Small intestine (tissue), 7 donors: ENCODE data around the gene ELAVL2. TPM values are rescaled to one million over a fixed set of nuclear protein-coding genes. Genes with fewer than 3 reads are reported as not detected.

Experiments used
- DNase-seq, 2 donors: peaks; one replicate each; pipeline versions ENCODE4 v3.0.0 to v3.0.0-alpha.2; 2013
- FAIRE-seq: peaks from 2 replicates; lab custom pipeline; 2012; peaks lifted over from hg19 to GRCh38; lab: Jason Lieb, UNC
- H3K27ac ChIP-seq, 3 donors: one replicate each; pipeline ENCODE4 v1.5.1; 2013; ENCODE audit warnings: low read length in 2 of 3, mild to moderate bottlenecking in 2 of 3, control low read depth in 1 of 3, inconsistent platforms in 1 of 3, low read depth in 1 of 3, moderate library complexity in 1 of 3
- H3K27me3 ChIP-seq, 3 donors: one replicate each; pipeline ENCODE4 v1.6.1; 2013; ENCODE audit warnings: low read length in 3 of 3, inconsistent platforms in 1 of 3; ENCODE audit not compliant: control insufficient read depth in 3 of 3, insufficient read depth in 3 of 3
- H3K36me3 ChIP-seq, 3 donors: one replicate each; pipeline ENCODE4 v1.6.1; 2013; ENCODE audit warnings: low read length in 3 of 3, inconsistent platforms in 1 of 3, low read depth in 1 of 3, mild to moderate bottlenecking in 1 of 3, moderate library complexity in 1 of 3; ENCODE audit not compliant: control insufficient read depth in 3 of 3, insufficient read depth in 2 of 3
- H3K4me1 ChIP-seq, 3 donors: one replicate each; pipeline ENCODE4 v1.6.1; 2013; ENCODE audit warnings: low read length in 2 of 3, inconsistent platforms in 1 of 3, low read depth in 1 of 3, mild to moderate bottlenecking in 1 of 3, moderate library complexity in 1 of 3; ENCODE audit not compliant: control insufficient read depth in 3 of 3, insufficient read depth in 2 of 3
- H3K4me3 ChIP-seq, 3 donors: one replicate each; pipeline ENCODE4 v1.5.1; 2013; ENCODE audit warnings: low read length in 3 of 3, control low read depth in 1 of 3, inconsistent platforms in 1 of 3, low read depth in 1 of 3, mild to moderate bottlenecking in 1 of 3, moderate library complexity in 1 of 3
- H3K9me3 ChIP-seq, 2 donors: one replicate each; pipeline ENCODE4 v1.6.1; 2013; ENCODE audit warnings: low read depth in 1 of 2, low read length in 1 of 2; ENCODE audit not compliant: control insufficient read depth in 2 of 2, insufficient read depth in 1 of 2
- WGBS, 3 donors: extraction: QIAGEN DNeasy Blood & Tissue Kit; methylation state at CpG; one replicate each; pipeline ENCODE4 v1.1.7; 2013; 5-methylcytosine and 5-hydroxymethylcytosine counted together
- polyA plus RNA-seq, 4 donors: library from polyadenylated mRNA; stranded (reverse) in 3 of 4; unstranded in 1 of 4; fragments of 200-250 nt in 3 of 4; fragments of 120-200 nt in 1 of 4; gene quantifications; one replicate each; pipeline versions ENCODE4 v1.2.1 to v1.2.3, GENCODE V29; 2013
- donor health status: healthy with polysubstance abuse.
- donor health status: control.
- donor health status: control.
- donor health status: Bipolar disorder and iron deficiency.
- donor health status: healthy.

Gene ELAVL2
- polyA plus RNA-seq, 4 donors = 0.27 to 0.30 TPM; not detected in 2

DNA sequence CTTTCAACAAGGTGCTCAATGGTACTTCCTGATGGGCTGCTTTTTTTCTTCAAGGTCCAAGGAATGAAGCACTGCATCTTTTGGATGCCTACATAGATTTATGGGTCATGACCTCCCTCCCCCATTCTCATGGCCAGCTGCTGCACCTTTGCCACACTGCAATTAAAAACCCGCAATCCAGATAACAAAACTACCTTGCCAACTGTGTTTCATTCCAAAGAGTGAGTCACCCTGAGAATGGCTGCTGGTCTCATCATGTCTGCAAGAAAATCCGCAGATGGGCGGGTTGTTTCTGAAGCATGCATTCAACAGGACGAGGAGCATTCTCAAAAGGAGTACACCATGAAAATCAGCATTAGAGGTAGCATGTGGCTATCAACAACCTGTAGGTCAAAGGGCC lies 139.8 kb downstream of the ELAVL2 start:
- WGBS, 3 donors = 53 to 78% (median 57%) methylated on average over 4 of the region's 4 CpGs
- Histone ChIP-seq H3K27ac (no peak overlapping the region), H3K36me3 (no peaks in the 10 kb centered on the region), H3K9me3 (no peaks in the 10 kb centered on the region), H3K4me1 (no peaks in the 10 kb centered on the region), H3K4me3 (no peak overlapping the region), H3K27me3 (no peaks in the 10 kb centered on the region)
- FAIRE-seq (no peak), DNase-seq (no peak)

DNA sequence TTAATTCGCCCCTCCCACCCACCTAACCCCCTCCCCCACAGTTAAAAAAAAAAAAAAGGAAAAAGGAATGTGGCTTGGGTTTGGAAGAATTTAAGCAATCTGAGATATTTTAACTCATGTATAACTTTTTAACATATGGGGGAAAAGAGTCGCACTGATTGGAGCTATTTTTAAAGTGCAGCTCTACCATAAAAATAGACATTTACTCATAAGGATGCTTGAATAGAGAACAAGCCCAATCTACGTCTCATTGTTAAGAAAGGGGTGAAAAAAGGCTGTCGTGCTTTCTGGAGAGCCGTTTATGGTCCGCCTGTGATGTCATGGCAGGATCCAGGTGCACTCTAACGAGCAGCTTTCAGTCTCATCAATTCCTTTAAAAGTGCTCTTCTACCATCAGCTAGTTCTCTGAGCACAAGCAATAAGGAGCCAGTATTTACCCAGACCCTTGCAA lies 142.4 kb downstream of the ELAVL2 start:
- Histone ChIP-seq H3K36me3 (no peaks in the 10 kb centered on the region), H3K27me3 (no peaks in the 10 kb centered on the region), H3K4me3 (no peak overlapping the region), H3K9me3 (no peaks in the 10 kb centered on the region), H3K27ac (peak overlapping the region in 1 of 3 donors; percentile 33), H3K4me1 (no peaks in the 10 kb centered on the region)
- DNase-seq = no peak
- FAIRE-seq = no peak
- 49 to 52% (median 51%) methylated on average over 7 of the region's 7 CpGs for WGBS, 3 donors

DNA sequence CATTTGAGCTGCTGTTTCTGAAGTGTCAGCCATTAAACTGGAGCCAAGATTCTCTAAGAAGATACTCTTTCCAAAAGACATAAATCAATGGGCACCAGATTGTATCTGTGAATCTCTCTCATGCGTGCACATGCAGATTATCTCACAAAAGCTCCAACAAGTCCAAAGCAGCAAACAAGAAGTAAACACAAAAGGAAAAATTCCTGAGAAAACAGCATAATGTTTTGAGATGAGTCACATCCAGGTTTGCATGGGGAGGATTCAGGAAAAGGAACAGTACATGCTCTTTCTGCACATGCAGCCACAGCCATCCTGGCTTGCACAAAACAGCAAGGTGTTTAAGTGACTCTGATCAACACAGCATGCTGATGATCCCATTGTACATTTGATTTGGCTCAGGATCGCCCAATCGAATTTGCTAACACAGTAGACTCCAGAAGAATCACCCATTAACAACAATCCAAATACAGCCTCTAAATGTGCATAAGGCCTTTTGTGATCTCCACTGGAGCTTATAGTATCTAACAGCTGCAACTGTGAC lies 143.1 kb downstream of the ELAVL2 start:
- no peak overlapping the region for H3K27ac ChIP-seq
- H3K9me3 ChIP-seq = no peaks in the 10 kb centered on the region
- FAIRE-seq (no peak), DNase-seq (no peak)
- H3K36me3 ChIP-seq = no peaks in the 10 kb centered on the region
- WGBS, 3 donors = 53 to 71% (median 67%) methylated on average over 3 of the region's 3 CpGs
- H3K27me3 ChIP-seq = no peaks in the 10 kb centered on the region
- no peak overlapping the region for H3K4me3 ChIP-seq
- no peaks in the 10 kb centered on the region for H3K4me1 ChIP-seq

DNA sequence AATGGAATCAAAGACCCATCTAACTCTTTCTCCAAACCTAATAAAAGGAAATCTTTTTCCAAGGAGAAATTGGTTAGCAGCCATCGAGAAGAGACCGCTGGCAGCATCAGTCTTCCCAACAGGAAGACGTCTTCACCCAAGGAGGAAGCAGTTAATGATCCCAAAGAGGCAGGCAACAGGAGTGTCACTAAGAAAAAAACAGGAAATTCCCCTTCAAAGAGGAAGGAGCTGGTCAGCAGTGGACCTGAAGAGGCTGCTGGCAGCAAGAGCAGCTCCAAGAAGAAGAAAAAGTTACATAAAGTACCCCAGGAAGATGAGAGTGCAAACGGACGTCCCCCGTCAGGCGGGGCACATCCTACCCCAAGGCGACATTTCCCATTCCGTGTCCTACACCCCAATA lies 143.7 kb downstream of the ELAVL2 start:
- 39 to 84% (median 64%) methylated on average over 9 of the region's 9 CpGs for WGBS, 3 donors
- Histone ChIP-seq H3K27ac (no peak overlapping the region), H3K27me3 (no peaks in the 10 kb centered on the region), H3K36me3 (no peaks in the 10 kb centered on the region), H3K9me3 (no peaks in the 10 kb centered on the region), H3K4me3 (no peak overlapping the region), H3K4me1 (no peaks in the 10 kb centered on the region)
- DNase-seq (no peak), FAIRE-seq (no peak)

DNA sequence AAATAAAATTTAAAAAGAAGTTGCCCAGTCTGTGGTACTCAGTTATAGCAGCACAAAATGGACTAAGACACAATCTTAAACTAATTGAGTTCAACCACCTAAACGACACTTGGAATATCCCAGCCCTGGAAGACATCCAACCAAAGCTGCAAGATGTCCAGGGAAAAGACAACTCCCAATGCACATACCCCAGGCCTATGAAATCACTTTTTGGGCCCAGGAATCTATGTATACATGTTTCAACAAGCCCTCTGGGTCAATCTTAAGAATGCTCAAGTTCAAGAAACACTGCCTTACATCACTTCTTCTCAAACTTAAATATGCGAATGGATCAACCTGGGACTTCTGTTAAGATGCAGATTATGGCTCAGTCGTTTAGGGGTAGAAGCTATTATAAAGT lies 148.6 kb downstream of the ELAVL2 start:
- Histone ChIP-seq H3K36me3 (no peaks in the 10 kb centered on the region), H3K27me3 (no peaks in the 10 kb centered on the region), H3K27ac (no peak overlapping the region), H3K9me3 (no peaks in the 10 kb centered on the region), H3K4me1 (no peaks in the 10 kb centered on the region), H3K4me3 (no peak overlapping the region)
- DNase-seq (no peak), FAIRE-seq (no peak)
- 67 to 76% (median 74%) methylated on average over 3 of the region's 3 CpGs for WGBS, 3 donors

DNA sequence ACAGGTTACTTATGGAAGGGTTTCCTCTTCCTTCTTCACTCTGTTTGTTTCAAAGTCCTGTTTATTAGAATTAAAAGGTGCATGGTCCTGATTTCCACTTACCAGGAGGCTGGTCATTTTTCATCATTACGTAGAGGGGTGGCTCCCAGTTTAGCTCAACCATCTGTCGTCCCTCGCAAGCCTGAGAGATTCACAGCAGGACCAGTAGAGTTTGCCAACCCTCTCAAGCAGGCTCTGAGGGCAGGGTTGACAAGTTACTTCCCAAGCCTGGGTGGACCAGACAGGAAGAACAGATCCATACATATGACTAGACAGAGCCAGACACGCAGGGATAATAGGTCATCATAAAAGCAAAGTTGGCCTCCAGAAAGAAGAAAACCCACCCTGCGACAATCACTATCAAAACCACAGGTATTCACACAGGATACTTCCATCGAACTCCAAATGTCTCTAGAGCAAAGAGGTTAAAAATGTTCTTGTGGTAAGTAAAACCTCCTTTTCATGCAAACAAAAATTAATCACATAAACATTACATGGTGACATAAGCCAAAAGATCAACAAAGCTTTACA lies 151.9 kb downstream of the ELAVL2 start:
- no peaks in the 10 kb centered on the region for H3K4me1 ChIP-seq
- WGBS, 3 donors = 74 to 83% (median 82%) methylated on average over 6 of the region's 6 CpGs
- H3K27ac ChIP-seq = no peak overlapping the region
- no peaks in the 10 kb centered on the region for H3K9me3 ChIP-seq
- H3K4me3 ChIP-seq = no peak overlapping the region
- DNase-seq (no peak), FAIRE-seq (no peak)
- H3K27me3 ChIP-seq = no peaks in the 10 kb centered on the region
- no peaks in the 10 kb centered on the region for H3K36me3 ChIP-seq

DNA sequence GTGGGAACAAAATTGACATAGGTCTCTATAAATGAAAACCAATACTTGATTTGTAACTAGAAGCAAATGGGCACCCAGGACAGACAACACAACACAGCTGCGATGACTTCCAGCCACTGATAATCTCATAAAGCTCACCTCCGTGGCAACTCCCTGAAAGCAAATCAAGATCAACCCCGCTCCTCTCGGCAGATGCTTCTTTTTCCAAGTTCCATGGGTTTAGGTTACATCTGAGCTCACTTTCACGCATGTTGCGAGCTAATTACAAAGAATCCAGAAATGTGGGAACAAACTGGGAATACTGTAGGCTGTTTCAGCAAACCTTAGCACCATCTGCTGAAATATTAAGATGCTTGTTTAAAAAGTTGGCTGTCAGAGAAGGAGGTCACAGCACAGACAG lies 153.9 kb downstream of the ELAVL2 start:
- H3K27me3 ChIP-seq = no peaks in the 10 kb centered on the region
- H3K4me1 ChIP-seq = no peaks in the 10 kb centered on the region
- no peak for DNase-seq
- 81 to 85% (median 82%) methylated on average over 6 of the region's 6 CpGs for WGBS, 3 donors
- no peak for FAIRE-seq
- H3K4me3 ChIP-seq = no peak overlapping the region
- no peaks in the 10 kb centered on the region for H3K36me3 ChIP-seq
- no peak overlapping the region for H3K27ac ChIP-seq
- H3K9me3 ChIP-seq = no peaks in the 10 kb centered on the region

DNA sequence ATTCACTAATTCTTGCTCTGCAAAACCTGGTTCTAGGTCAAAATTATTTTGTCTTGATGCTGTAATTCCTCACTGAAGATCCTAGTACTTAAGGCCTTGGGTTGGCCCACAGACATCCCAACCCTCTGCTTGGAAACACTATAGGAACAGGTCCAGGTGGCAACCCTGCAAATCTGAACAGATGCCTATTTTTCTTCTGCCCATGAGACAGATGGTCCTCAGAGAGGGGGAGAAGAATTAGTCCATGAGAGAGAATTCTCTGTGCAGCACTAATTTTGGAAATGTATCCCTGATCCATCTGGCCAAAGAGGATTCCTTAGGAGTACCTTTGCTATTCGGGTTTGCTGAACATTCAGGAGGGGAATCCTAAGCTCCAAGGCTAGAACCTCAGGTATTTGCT lies 156.3 kb downstream of the ELAVL2 start:
- no peaks in the 10 kb centered on the region for H3K9me3 ChIP-seq
- H3K4me3 ChIP-seq = no peak overlapping the region
- DNase-seq = no peak
- no peaks in the 10 kb centered on the region for H3K27me3 ChIP-seq
- no peak for FAIRE-seq
- H3K36me3 ChIP-seq = no peaks in the 10 kb centered on the region
- H3K4me1 ChIP-seq = no peaks in the 10 kb centered on the region
- H3K27ac ChIP-seq = no peak overlapping the region
- 68 to 90% (median 81%) methylated on average over 1 of the region's 1 CpG for WGBS, 3 donors

DNA sequence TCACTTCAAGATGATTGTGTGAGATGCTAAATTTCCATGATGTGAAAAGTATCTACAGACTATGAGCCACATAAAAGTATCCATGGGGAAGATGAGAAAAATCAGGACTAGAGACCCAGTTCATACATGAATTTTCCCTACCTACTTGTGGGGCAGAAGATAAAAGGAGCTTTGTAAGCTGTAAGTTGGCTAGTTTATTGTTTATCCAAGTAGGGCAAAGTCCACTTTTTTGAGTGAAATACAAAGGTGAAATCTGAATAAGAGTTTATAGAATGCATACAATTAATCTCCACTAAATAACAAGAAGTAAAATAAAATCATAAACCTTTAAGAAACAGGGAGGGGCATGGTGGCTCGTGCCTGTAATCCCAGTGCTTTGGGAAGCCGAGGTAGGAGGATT lies 160.4 kb downstream of the ELAVL2 start:
- DNase-seq = no peak
- Histone ChIP-seq H3K27ac (no peak overlapping the region), H3K27me3 (no peaks in the 10 kb centered on the region), H3K36me3 (no peaks in the 10 kb centered on the region), H3K4me1 (no peaks in the 10 kb centered on the region), H3K4me3 (no peak overlapping the region), H3K9me3 (no peaks in the 10 kb centered on the region)
- 11 to 57% (median 14%) methylated on average over 2 of the region's 2 CpGs for WGBS, 3 donors
- FAIRE-seq = no peak
